ENCODE data around the gene PLBD1.

GRCh38 chr12:14460212-14460841 is 107.4 kb downstream of the PLBD1 start:
- TF ChIP-seq REST (IDR thresholded peaks at IDR 0.05; ENCODE audit: insufficient read depth in 1 of 2, low read depth in 2 of 2, low read length in 2 of 2) (no peak), SIN3A (IDR thresholded peaks at IDR 0.05; ENCODE audit: borderline replicate concordance, insufficient read depth, low read length) (no peak), POLR2AphosphoS5 (IDR thresholded peaks at IDR 0.05; ENCODE audit: low read depth, low read length) (no peak)

Measured in PFSK-1 (cell line).